Fibroblast of lung (primary cell): Measurements from ENCODE around the gene PCDHGC3. TPM values are rescaled to one million over a fixed set of nuclear protein-coding genes. Genes with fewer than 3 reads are reported as not detected.

Experiments used
- DNase-seq, 2 donors: peaks; one replicate each; pipeline versions ENCODE4 v3.0.0 to v3.0.0-alpha.2; 2010; ENCODE audit warnings: low read depth in 2 of 2
- H2AFZ ChIP-seq: 2 replicates; pipeline ENCODE4 v1.5.1; 2012; ENCODE audit warnings: low read length, control low read depth, inconsistent platforms
- H3K27ac ChIP-seq: 2 replicates; pipeline ENCODE4 v1.5.1; 2011; ENCODE audit warnings: low read length, control low read depth; ENCODE audit not compliant: insufficient read depth
- H3K27me3 ChIP-seq: 2 replicates; pipeline ENCODE4 v1.5.1; 2011; ENCODE audit warnings: mild to moderate bottlenecking, low read length; ENCODE audit not compliant: control insufficient read depth, insufficient read depth
- H3K36me3 ChIP-seq: 2 replicates; pipeline ENCODE4 v1.5.1; 2011; ENCODE audit warnings: low read length; ENCODE audit not compliant: control insufficient read depth, insufficient read depth
- H3K4me1 ChIP-seq: 2 replicates; pipeline ENCODE4 v1.5.1; 2011; ENCODE audit warnings: low read length; ENCODE audit not compliant: control insufficient read depth, insufficient read depth; ENCODE audit errors: extremely low read depth
- H3K4me2 ChIP-seq: 2 replicates; pipeline ENCODE4 v1.5.1; 2011; ENCODE audit warnings: low read length, control low read depth; ENCODE audit not compliant: insufficient read depth; ENCODE audit errors: extremely low read depth
- H3K4me3 ChIP-seq, 4 experiments: fragments of 200-600 bp in 1 of 4; sonication (generic) in 1 of 4; replicated peaks in 1 of 4; 2 replicates each; pipeline ENCODE4 v1.5.1; 2011 to 2016; ENCODE audit warnings: low read length in 4 of 4, low read depth in 3 of 4, mild to moderate bottlenecking in 3 of 4, control low read depth in 2 of 4, inconsistent platforms in 1 of 4, mixed read lengths in 1 of 4; ENCODE audit not compliant: insufficient read depth in 1 of 4; ENCODE audit errors: control extremely low read depth in 1 of 4
- H3K79me2 ChIP-seq: 2 replicates; pipeline ENCODE4 v1.5.1; 2012; ENCODE audit warnings: mild to moderate bottlenecking, low read length, inconsistent platforms; ENCODE audit not compliant: control insufficient read depth, insufficient read depth
- H3K9ac ChIP-seq: 2 replicates; pipeline ENCODE4 v1.5.1; 2011; ENCODE audit warnings: mild to moderate bottlenecking, low read length, control low read depth; ENCODE audit not compliant: insufficient read depth
- H3K9me3 ChIP-seq: 2 replicates; pipeline ENCODE4 v1.5.1; 2012; ENCODE audit warnings: low read depth, low read length; ENCODE audit not compliant: control insufficient read depth, insufficient read depth
- H4K20me1 ChIP-seq: 2 replicates; pipeline ENCODE4 v1.5.1; 2011; ENCODE audit warnings: low read length; ENCODE audit not compliant: control insufficient read depth, insufficient read depth; ENCODE audit errors: extremely low read depth
- EZH2 ChIP-seq: IDR thresholded peaks from 2 replicates; pipeline ENCODE4 v1.5.1; 2012; ENCODE audit warnings: low read length, control low read depth, mild to moderate bottlenecking; ENCODE audit errors: missing control alignments
- polyA plus RNA-seq, 2 donors: library from polyadenylated mRNA; depleted of rRNA in 1 of 2; stranded (reverse) in 1 of 2; unstranded in 1 of 2; fragments of >200 nt; gene quantifications; 2 replicates each; pipeline ENCODE4 v1.2.1, GENCODE V29; 2011 to 2012; ENCODE audit warnings: missing spikeins in 1 of 2
- total RNA-seq: library from RNA; depleted of rRNA; stranded (reverse); fragments of >200 nt; gene quantifications from 2 replicates; pipeline ENCODE4 v1.2.1, GENCODE V29; 2014
- TF ChIP-seq, protein P1 (sequence below), 2 donors: IDR thresholded peaks in 1 of 2; conservative IDR thresholded peaks in 1 of 2; 1 replicate in 1 of 2; 2 replicates in 1 of 2; pipeline ENCODE4 v1.5.1; 2011 to 2012; ENCODE audit warnings: low read length in 2 of 2, control low read depth in 1 of 2, inconsistent platforms in 1 of 2, low read depth in 1 of 2, mild to moderate bottlenecking in 1 of 2

Gene PCDHGC3
- total and polyA plus RNA-seq, 2 donors (not counting 1 experiment from before 2014, with no cell fraction given) = 59.0 to 109 TPM

DNA sequence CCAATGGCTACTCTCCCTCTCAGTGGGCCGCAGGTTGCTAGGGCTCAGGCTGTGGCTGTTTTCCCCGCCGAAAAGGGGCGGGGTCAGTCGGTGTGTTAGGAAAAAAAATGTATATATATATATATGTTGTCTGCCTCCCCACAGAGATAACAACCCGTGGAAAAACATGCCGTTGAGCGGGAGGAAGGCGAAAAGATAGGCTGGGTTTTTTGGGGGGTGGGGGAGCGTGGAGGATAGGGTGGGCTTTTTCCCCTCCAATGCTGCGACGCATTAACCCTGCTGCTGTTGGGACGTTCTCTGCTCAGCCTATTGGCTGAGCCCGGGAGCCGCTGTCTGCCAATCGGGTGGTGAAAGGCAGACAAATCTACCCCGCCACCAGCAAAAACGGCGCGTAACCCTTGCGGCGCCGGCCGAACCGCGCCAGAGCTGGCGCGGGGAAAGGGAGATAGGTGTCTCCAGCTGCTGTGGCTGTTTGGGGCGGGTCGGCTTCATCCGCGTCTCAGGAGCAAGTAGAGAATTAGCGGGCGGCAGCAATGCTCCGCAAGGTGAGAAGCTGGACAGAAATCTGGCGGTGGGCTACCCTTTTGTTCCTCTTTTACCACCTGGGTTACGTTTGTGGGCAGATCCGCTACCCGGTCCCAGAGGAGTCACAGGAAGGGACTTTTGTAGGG is 9.0 kb downstream of the PCDHGC3 start, which contains the start of gene PCDHGC4:
Gene PCDHGC4, plus strand, starts transcription at position 390 of the 671 bp plus-strand sequence. Its CDS starts 144 bp downstream, at position 534.
- peak within 1 kb of the TSS; percentile 79 for H3K4me2 ChIP-seq
- peak within 1 kb of the TSS in 3 of 4 experiments; percentile 16 to 46 (median 35) for H3K4me3 ChIP-seq
- H3K36me3 ChIP-seq = peaks cover 11% of the 10 kb centered on the region
- H3K9me3 ChIP-seq = no peaks in the 10 kb centered on the region
- H3K9ac ChIP-seq = no peak within 1 kb of the TSS
- H3K27ac ChIP-seq = no peak within 1 kb of the TSS
- no peak within 1 kb of the TSS for H2AFZ ChIP-seq
- no peak for TF ChIP-seq EZH2
- TF ChIP-seq, protein P1, sequence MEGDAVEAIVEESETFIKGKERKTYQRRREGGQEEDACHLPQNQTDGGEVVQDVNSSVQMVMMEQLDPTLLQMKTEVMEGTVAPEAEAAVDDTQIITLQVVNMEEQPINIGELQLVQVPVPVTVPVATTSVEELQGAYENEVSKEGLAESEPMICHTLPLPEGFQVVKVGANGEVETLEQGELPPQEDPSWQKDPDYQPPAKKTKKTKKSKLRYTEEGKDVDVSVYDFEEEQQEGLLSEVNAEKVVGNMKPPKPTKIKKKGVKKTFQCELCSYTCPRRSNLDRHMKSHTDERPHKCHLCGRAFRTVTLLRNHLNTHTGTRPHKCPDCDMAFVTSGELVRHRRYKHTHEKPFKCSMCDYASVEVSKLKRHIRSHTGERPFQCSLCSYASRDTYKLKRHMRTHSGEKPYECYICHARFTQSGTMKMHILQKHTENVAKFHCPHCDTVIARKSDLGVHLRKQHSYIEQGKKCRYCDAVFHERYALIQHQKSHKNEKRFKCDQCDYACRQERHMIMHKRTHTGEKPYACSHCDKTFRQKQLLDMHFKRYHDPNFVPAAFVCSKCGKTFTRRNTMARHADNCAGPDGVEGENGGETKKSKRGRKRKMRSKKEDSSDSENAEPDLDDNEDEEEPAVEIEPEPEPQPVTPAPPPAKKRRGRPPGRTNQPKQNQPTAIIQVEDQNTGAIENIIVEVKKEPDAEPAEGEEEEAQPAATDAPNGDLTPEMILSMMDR (conservative IDR thresholded peaks at IDR 0.05 in 1 of 2, IDR thresholded peaks at IDR 0.05 in 1 of 2; ENCODE audit: low read depth in 1 of 2, low read length in 2 of 2) = no peak
- H3K4me1 ChIP-seq = peaks cover 24% of the 10 kb centered on the region
- peaks cover 41% of the 10 kb centered on the region for H3K79me2 ChIP-seq
- peaks cover 2% of the 10 kb centered on the region for H4K20me1 ChIP-seq
- H3K27me3 ChIP-seq = no peaks in the 10 kb centered on the region
- peak in 1 of 2 donors; percentile 41 for DNase-seq

DNA sequence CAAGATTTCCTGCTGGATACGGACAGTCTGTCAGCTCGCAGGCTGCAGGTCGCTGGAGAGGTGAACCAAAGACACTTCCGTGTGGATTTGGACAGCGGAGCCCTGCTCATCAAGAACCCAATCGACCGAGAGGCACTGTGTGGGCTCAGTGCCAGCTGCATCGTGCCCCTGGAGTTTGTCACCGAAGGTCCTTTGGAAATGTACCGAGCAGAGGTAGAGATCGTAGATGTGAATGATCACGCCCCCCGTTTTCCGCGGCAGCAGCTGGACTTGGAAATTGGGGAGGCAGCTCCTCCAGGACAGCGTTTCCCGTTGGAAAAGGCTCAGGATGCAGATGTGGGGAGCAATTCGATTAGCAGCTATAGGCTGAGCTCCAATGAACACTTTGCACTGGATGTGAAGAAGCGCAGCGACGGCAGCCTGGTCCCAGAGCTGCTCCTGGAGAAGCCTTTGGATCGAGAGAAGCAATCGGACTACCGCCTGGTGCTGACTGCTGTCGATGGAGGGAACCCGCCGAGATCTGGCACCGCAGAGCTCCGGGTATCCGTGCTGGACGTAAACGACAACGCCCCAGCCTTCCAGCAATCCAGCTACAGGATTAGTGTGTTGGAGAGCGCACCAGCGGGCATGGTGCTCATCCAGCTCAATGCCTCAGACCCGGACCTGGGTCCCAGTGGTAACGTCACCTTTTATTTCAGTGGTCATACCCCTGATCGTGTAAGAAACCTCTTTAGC is 9.7 kb downstream of the PCDHGC3 start:
- Histone ChIP-seq H3K36me3 (peaks cover 11% of the 10 kb centered on the region), H2AFZ (no peak overlapping the region), H3K9me3 (no peaks in the 10 kb centered on the region), H3K79me2 (peaks cover 44% of the 10 kb centered on the region), H4K20me1 (no peaks in the 10 kb centered on the region), H3K4me2 (peak overlapping the region; percentile 79), H3K9ac (no peak overlapping the region), H3K27ac (no peak overlapping the region), H3K27me3 (no peaks in the 10 kb centered on the region), H3K4me1 (peaks cover 23% of the 10 kb centered on the region), H3K4me3 (peak overlapping the region in 2 of 4 experiments; percentile 35 to 46)
- no peak for DNase-seq
- no peak for TF ChIP-seq EZH2
- TF ChIP-seq, protein P1 (conservative IDR thresholded peaks at IDR 0.05 in 1 of 2, IDR thresholded peaks at IDR 0.05 in 1 of 2; ENCODE audit: low read depth in 1 of 2, low read length in 2 of 2) = no peak

- H3K9ac ChIP-seq = no peak overlapping the region
- no peak overlapping the region for H3K4me2 ChIP-seq
- DNase-seq = no peak
- H3K9me3 ChIP-seq = no peaks in the 10 kb centered on the region
- no peak overlapping the region for H3K4me3 ChIP-seq
- peaks cover 23% of the 10 kb centered on the region for H3K4me1 ChIP-seq
- peaks cover 13% of the 10 kb centered on the region for H3K36me3 ChIP-seq
- H3K27me3 ChIP-seq = no peaks in the 10 kb centered on the region
- TF ChIP-seq EZH2 = no peak
- TF ChIP-seq, protein P1 (conservative IDR thresholded peaks at IDR 0.05 in 1 of 2, IDR thresholded peaks at IDR 0.05 in 1 of 2; ENCODE audit: low read depth in 1 of 2, low read length in 2 of 2) = no peak
- peaks cover 49% of the 10 kb centered on the region for H3K79me2 ChIP-seq
- no peak overlapping the region for H2AFZ ChIP-seq
- no peaks in the 10 kb centered on the region for H4K20me1 ChIP-seq
- H3K27ac ChIP-seq = no peak overlapping the region
Measured at GRCh38 chr5:141486091-141486490, 10.3 kb downstream of the PCDHGC3 start.
